Measurements from ENCODE around the gene C17orf107. TPM values are rescaled to one million over a fixed set of nuclear protein-coding genes. Genes with fewer than 3 reads are reported as not detected.

The C17orf107 gene
- total RNA-seq, 1 experiment from 2014 or later, result 1.7 TPM

DNA sequence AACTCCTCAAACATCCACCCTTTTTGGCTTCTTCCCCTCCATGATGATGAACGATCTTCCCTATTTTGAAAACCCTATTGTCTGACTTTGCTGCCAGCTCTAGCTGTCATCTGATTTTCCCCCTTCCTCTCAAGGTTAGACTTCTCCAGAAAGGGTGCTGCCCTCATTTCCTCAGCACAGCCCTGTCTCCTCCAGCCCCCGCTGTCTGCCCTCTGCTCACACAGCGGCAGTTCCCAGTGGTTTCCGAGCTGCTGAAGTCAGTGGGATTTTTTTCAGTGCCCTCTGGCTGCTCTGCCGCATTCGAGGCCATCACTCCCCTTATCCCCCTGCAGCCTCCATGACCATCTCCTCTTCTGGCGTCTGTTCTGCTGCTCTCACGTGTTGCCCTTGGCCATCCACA, 26.6 kb upstream of the C17orf107 start (continued):
- TF ChIP-seq, protein P1, sequence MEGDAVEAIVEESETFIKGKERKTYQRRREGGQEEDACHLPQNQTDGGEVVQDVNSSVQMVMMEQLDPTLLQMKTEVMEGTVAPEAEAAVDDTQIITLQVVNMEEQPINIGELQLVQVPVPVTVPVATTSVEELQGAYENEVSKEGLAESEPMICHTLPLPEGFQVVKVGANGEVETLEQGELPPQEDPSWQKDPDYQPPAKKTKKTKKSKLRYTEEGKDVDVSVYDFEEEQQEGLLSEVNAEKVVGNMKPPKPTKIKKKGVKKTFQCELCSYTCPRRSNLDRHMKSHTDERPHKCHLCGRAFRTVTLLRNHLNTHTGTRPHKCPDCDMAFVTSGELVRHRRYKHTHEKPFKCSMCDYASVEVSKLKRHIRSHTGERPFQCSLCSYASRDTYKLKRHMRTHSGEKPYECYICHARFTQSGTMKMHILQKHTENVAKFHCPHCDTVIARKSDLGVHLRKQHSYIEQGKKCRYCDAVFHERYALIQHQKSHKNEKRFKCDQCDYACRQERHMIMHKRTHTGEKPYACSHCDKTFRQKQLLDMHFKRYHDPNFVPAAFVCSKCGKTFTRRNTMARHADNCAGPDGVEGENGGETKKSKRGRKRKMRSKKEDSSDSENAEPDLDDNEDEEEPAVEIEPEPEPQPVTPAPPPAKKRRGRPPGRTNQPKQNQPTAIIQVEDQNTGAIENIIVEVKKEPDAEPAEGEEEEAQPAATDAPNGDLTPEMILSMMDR (IDR thresholded peaks at IDR 0.05 in 2 of 3, conservative IDR thresholded peaks at IDR 0.05 in 1 of 3; ENCODE audit: borderline replicate concordance in 1 of 3, insufficient read depth in 1 of 3, low read depth in 2 of 3, low read length in 2 of 3), result no peak
- TF ChIP-seq EGR1 (IDR thresholded peaks at IDR 0.05; ENCODE audit: low read depth) (no peak), EZH2phosphoT487 (IDR thresholded peaks at IDR 0.05; ENCODE audit: borderline replicate concordance) (no peak), POLR2AphosphoS5 (IDR thresholded peaks at IDR 0.05; ENCODE audit: low read depth, low read length) (no peak), EZH2 (IDR thresholded peaks at IDR 0.05) (no peak), FOSL1 (IDR thresholded peaks at IDR 0.05; ENCODE audit: low read depth) (no peak)
- TF ChIP-seq, protein P2, sequence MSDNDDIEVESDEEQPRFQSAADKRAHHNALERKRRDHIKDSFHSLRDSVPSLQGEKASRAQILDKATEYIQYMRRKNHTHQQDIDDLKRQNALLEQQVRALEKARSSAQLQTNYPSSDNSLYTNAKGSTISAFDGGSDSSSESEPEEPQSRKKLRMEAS (IDR thresholded peaks at IDR 0.05), result no peak

DNA sequence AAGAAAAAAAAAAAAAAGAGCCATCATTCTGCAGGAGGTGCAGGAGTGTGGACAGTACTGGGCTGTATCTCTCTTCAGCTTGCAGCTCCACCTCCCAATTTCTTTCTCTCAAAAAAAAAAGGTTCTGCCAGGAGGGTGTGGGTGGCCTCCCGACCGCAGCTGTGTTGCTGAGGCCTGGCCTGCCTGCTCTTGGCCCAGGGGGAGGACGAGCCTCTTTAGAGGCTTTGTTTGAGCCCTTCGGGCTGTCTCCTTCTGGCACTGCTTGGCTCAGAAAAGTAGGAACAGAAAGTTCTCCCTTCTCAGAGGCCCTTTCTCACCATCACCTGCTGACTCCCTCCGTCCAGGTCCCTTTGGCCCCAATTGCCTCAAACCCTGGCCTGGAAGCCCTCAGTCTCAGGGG, 22.2 kb upstream of the C17orf107 start:
- peaks cover 0 to 4% of the 10 kb centered on the region in 2 experiments; a peak in 1 of 4 replicates for H3K36me3 ChIP-seq (ENCODE audit: control insufficient read depth in 1 of 2, insufficient read depth in 2 of 2, low read length in 2 of 2)
- peaks cover 10% of the 10 kb centered on the region for H3K79me2 ChIP-seq (ENCODE audit: insufficient read depth, low read length)
- ChIA-PET CTCF (no interaction called here), POLR2A (no interaction called here), RAD21 (ENCODE audit: low non-redundant PET in 1 of 2, low total read pairs in 2 of 2, uncharacterized antibody in 2 of 2, unreplicated experiment in 2 of 2) (interaction anchor here in 1 of 2 experiments (1.1 kb wide), 1 partner anchor 90 kb away, joined by 3 read pairs; no protein-coding TSS in a partner anchor)
- no peak overlapping the region for H3K9ac ChIP-seq (ENCODE audit: low read length)
- H3K4me2 ChIP-seq (ENCODE audit: low read length), result no peak overlapping the region
- DNase-seq (ENCODE audit: low read depth, low spot score) (no peak), ATAC-seq (no peak)
- H3K27me3 ChIP-seq (ENCODE audit: insufficient read depth, low read length), result no peaks in the 10 kb centered on the region
- no peaks in the 10 kb centered on the region for H3K4me1 ChIP-seq (ENCODE audit: control insufficient read depth in 1 of 2, insufficient read depth in 2 of 2, low read length in 2 of 2)
- no TSS peak for BruUV-seq (replicated peaks)
- no peak overlapping the region for H3K27ac ChIP-seq (ENCODE audit: low read depth, low read length)
- intact Hi-C loops (cut with micrococcal nuclease), result no loop called here
- H3K9me2 ChIP-seq (ENCODE audit: insufficient read depth), result no peaks in the 10 kb centered on the region
- H3K4me3 ChIP-seq (replicated peaks in 1 of 2; ENCODE audit: low read depth in 1 of 2, low read length in 2 of 2), result no peak overlapping the region
- H3K9me3 ChIP-seq (ENCODE audit: control insufficient read depth in 1 of 2, insufficient read depth in 1 of 2, low read depth in 1 of 2, low read length in 2 of 2), result no peaks in the 10 kb centered on the region
- no peak overlapping the region for H2AFZ ChIP-seq (ENCODE audit: low read depth, low read length, poor library complexity, severe bottlenecking)
- no peaks in the 10 kb centered on the region for H4K20me1 ChIP-seq (ENCODE audit: insufficient read depth)
- TF ChIP-seq EZH2phosphoT487 (IDR thresholded peaks at IDR 0.05; ENCODE audit: borderline replicate concordance) (no peak), ELF1 (IDR thresholded peaks at IDR 0.05; ENCODE audit: borderline replicate concordance, low read depth) (no peak), SIN3A (IDR thresholded peaks at IDR 0.05; ENCODE audit: low read depth) (no peak), CEBPB (IDR thresholded peaks at IDR 0.05; ENCODE audit: low read depth) (no peak), POLR2AphosphoS5 (IDR thresholded peaks at IDR 0.05; ENCODE audit: low read depth, low read length) (no peak), ZNF274 (IDR thresholded peaks at IDR 0.05; ENCODE audit: low read depth, low read length) (no peak), ZFX (IDR thresholded peaks at IDR 0.05) (no peak), TCF7L2 (IDR thresholded peaks at IDR 0.05; ENCODE audit: borderline replicate concordance, extremely low read depth, insufficient read depth, insufficient read length) (no peak), FOSL1 (IDR thresholded peaks at IDR 0.05; ENCODE audit: low read depth) (no peak), POLR2A (IDR thresholded peaks at IDR 0.05; ENCODE audit: borderline replicate concordance, extremely low read depth, insufficient read depth, insufficient read length) (no peak), SP1 (IDR thresholded peaks at IDR 0.05; ENCODE audit: low read depth) (no peak), EGR1 (IDR thresholded peaks at IDR 0.05; ENCODE audit: low read depth) (no peak), RAD21 (IDR thresholded peaks at IDR 0.05; ENCODE audit: low read depth) (no peak)
- TF ChIP-seq, protein P1 (IDR thresholded peaks at IDR 0.05 in 2 of 3, conservative IDR thresholded peaks at IDR 0.05 in 1 of 3; ENCODE audit: borderline replicate concordance in 1 of 3, insufficient read depth in 1 of 3, low read depth in 2 of 3, low read length in 2 of 3), result no peak
- TF ChIP-seq, protein P3, sequence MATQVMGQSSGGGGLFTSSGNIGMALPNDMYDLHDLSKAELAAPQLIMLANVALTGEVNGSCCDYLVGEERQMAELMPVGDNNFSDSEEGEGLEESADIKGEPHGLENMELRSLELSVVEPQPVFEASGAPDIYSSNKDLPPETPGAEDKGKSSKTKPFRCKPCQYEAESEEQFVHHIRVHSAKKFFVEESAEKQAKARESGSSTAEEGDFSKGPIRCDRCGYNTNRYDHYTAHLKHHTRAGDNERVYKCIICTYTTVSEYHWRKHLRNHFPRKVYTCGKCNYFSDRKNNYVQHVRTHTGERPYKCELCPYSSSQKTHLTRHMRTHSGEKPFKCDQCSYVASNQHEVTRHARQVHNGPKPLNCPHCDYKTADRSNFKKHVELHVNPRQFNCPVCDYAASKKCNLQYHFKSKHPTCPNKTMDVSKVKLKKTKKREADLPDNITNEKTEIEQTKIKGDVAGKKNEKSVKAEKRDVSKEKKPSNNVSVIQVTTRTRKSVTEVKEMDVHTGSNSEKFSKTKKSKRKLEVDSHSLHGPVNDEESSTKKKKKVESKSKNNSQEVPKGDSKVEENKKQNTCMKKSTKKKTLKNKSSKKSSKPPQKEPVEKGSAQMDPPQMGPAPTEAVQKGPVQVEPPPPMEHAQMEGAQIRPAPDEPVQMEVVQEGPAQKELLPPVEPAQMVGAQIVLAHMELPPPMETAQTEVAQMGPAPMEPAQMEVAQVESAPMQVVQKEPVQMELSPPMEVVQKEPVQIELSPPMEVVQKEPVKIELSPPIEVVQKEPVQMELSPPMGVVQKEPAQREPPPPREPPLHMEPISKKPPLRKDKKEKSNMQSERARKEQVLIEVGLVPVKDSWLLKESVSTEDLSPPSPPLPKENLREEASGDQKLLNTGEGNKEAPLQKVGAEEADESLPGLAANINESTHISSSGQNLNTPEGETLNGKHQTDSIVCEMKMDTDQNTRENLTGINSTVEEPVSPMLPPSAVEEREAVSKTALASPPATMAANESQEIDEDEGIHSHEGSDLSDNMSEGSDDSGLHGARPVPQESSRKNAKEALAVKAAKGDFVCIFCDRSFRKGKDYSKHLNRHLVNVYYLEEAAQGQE (IDR thresholded peaks at IDR 0.05; ENCODE audit: low read depth), result no peak
- TF ChIP-seq, protein P4, sequence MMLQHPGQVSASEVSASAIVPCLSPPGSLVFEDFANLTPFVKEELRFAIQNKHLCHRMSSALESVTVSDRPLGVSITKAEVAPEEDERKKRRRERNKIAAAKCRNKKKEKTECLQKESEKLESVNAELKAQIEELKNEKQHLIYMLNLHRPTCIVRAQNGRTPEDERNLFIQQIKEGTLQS (IDR thresholded peaks at IDR 0.05), result no peak
